ENCODE data around the gene GABRR2.
"Not testable (repeated sequence)": the region's sequence is repeated elsewhere in the genome, so short reads cannot be mapped to it uniquely, and the experiment has no call there.

Gene GABRR2

GRCh38 chr6:89255417-89255816 is 59.7 kb downstream of the GABRR2 start:
- DNase-seq, result no peak

- DNase-seq, result no peak
Observed at GRCh38 chr6:89254569-89254968, 60.5 kb downstream of the GABRR2 start.

GRCh38 chr6:89252907-89253306 is 62.2 kb downstream of the GABRR2 start:
- DNase-seq, result no peak

GRCh38 chr6:89251976-89252375 is 63.1 kb downstream of the GABRR2 start:
- no peak for DNase-seq

GRCh38 chr6:89251170-89251569 is 63.9 kb downstream of the GABRR2 start:
- no peak for DNase-seq

- no peak for DNase-seq
Observed at GRCh38 chr6:89250239-89250638, 64.9 kb downstream of the GABRR2 start.

GRCh38 chr6:89244241-89244985 is 70.7 kb downstream of the GABRR2 start:
- no peak for DNase-seq

- DNase-seq, result no peak
Observed at GRCh38 chr6:89243331-89243629, 71.8 kb downstream of the GABRR2 start.

- peak; percentile 25 for DNase-seq
Observed at GRCh38 chr6:89242574-89243330, 72.3 kb downstream of the GABRR2 start.

- peak; percentile 8 for DNase-seq
Observed at GRCh38 chr6:89239338-89239737, 75.8 kb downstream of the GABRR2 start.

- DNase-seq, result no peak
Observed at GRCh38 chr6:89237158-89237557, 77.9 kb downstream of the GABRR2 start.

- not testable (repeated sequence) for DNase-seq
Observed at GRCh38 chr6:89233605-89234004, 81.5 kb downstream of the GABRR2 start.

- no peak for DNase-seq
Observed at GRCh38 chr6:89222712-89223039, 92.4 kb downstream of the GABRR2 start.

- no peak for DNase-seq
Observed at GRCh38 chr6:89221971-89222711, 93.0 kb downstream of the GABRR2 start.

- DNase-seq, result no peak
Observed at GRCh38 chr6:89221129-89221528, 94.0 kb downstream of the GABRR2 start.

- no peak for DNase-seq
Observed at GRCh38 chr6:89217299-89217910, 97.7 kb downstream of the GABRR2 start, which contains the start of gene GABRR1. Gene GABRR1, minus strand, starts transcription at chr6:89217358. Its CDS starts 36 bp downstream, at chr6:89217322.

GRCh38 chr6:89216411-89216810 is 98.7 kb downstream of the GABRR2 start:
- DNase-seq, result no peak

- DNase-seq, result no peak
Observed at GRCh38 chr6:89215391-89215790, 99.7 kb downstream of the GABRR2 start.

GRCh38 chr6:89214197-89214596 is 100.9 kb downstream of the GABRR2 start:
- no peak for DNase-seq

GRCh38 chr6:89212472-89212871 is 102.6 kb downstream of the GABRR2 start:
- no peak for DNase-seq

- DNase-seq, result no peak
Observed at GRCh38 chr6:89209457-89209856, 105.6 kb downstream of the GABRR2 start.

- no peak for DNase-seq
Observed at GRCh38 chr6:89208551-89208950, 106.5 kb downstream of the GABRR2 start.

Data from activated CD4-positive, alpha-beta T cell treated with anti-CD3 and anti-CD28 coated beads, Interleukin-2, amount 50 U/mL, for 16 hours (primary cell).